HPDE6-E6E7 (cell line): ENCODE results near the gene GNAT3.

ENCODE experiments used
- DNase-seq: peaks from one replicate; pipeline ENCODE4 v3.0.0; 2011; ENCODE audit warnings: missing footprints; ENCODE audit errors: extremely low spot score

GNAT3 gene

GRCh38 chr7:80417211-80417793 is 94.6 kb downstream of the GNAT3 start:
- no peak for DNase-seq

GRCh38 chr7:80415522-80415921 is 96.3 kb downstream of the GNAT3 start:
- no peak for DNase-seq

GRCh38 chr7:80415114-80415513 is 96.8 kb downstream of the GNAT3 start:
- DNase-seq = no peak

- DNase-seq = no peak
Observed at GRCh38 chr7:80414331-80414730, 97.5 kb downstream of the GNAT3 start.

- no peak for DNase-seq
Observed at GRCh38 chr7:80413383-80413945, 98.4 kb downstream of the GNAT3 start.

GRCh38 chr7:80412842-80413241 is 99.0 kb downstream of the GNAT3 start:
- DNase-seq = peak; percentile 39

GRCh38 chr7:80411621-80412020 is 100.2 kb downstream of the GNAT3 start:
- DNase-seq = no peak

GRCh38 chr7:80410081-80410480 is 101.8 kb downstream of the GNAT3 start:
- DNase-seq = no peak
